ENCODE measurements around the gene PDE4B.
"Not testable (repeated sequence)": the region's sequence is repeated elsewhere in the genome, so short reads cannot be mapped to it uniquely, and the experiment has no call there.

The PDE4B gene

GRCh38 chr1:65953170-65953569 lies 160.5 kb downstream of the PDE4B start:
- no peak for DNase-seq (ENCODE audit: low read depth)

- DNase-seq (ENCODE audit: low read depth) = no peak
Measured at GRCh38 chr1:65955071-65955470, 162.4 kb downstream of the PDE4B start.

GRCh38 chr1:65955503-65955902 lies 162.8 kb downstream of the PDE4B start:
- no peak for DNase-seq (ENCODE audit: low read depth)

- peak; percentile 40 for DNase-seq (ENCODE audit: low read depth)
Measured at GRCh38 chr1:65958561-65959350, 166.1 kb downstream of the PDE4B start.

- DNase-seq (ENCODE audit: low read depth) = no peak
Measured at GRCh38 chr1:65959896-65960567, 167.3 kb downstream of the PDE4B start.

GRCh38 chr1:65963156-65963888 lies 170.6 kb downstream of the PDE4B start:
- no peak for DNase-seq (ENCODE audit: low read depth)

GRCh38 chr1:65964123-65964522 lies 171.4 kb downstream of the PDE4B start:
- DNase-seq (ENCODE audit: low read depth) = no peak

GRCh38 chr1:65965112-65965996 lies 172.7 kb downstream of the PDE4B start:
- no peak for DNase-seq (ENCODE audit: low read depth)

- not testable (repeated sequence) for DNase-seq (ENCODE audit: low read depth)
Measured at GRCh38 chr1:65967492-65967891, 174.8 kb downstream of the PDE4B start.

GRCh38 chr1:65971547-65971946 lies 178.9 kb downstream of the PDE4B start:
- peak; percentile 20 for DNase-seq (ENCODE audit: low read depth)

GRCh38 chr1:65975708-65976107 lies 183.0 kb downstream of the PDE4B start:
- no peak for DNase-seq (ENCODE audit: low read depth)

GRCh38 chr1:65979136-65980044 lies 186.7 kb downstream of the PDE4B start:
- no peak for DNase-seq (ENCODE audit: low read depth)

- no peak for DNase-seq (ENCODE audit: low read depth)
Measured at GRCh38 chr1:65980237-65980636, 187.5 kb downstream of the PDE4B start.

- DNase-seq (ENCODE audit: low read depth) = no peak
Measured at GRCh38 chr1:65983500-65983899, 190.8 kb downstream of the PDE4B start.

- no peak for DNase-seq (ENCODE audit: low read depth)
Measured at GRCh38 chr1:65985393-65986066, 192.8 kb downstream of the PDE4B start.

- DNase-seq (ENCODE audit: low read depth) = no peak
Measured at GRCh38 chr1:65986146-65986545, 193.5 kb downstream of the PDE4B start.

GRCh38 chr1:65990161-65990560 lies 197.5 kb downstream of the PDE4B start:
- no peak for DNase-seq (ENCODE audit: low read depth)

- DNase-seq (ENCODE audit: low read depth) = no peak
Measured at GRCh38 chr1:65991694-65992093, 199.0 kb downstream of the PDE4B start.

- no peak for DNase-seq (ENCODE audit: low read depth)
Measured at GRCh38 chr1:65992165-65992821, 199.6 kb downstream of the PDE4B start.

GRCh38 chr1:65992831-65993271 lies 200.2 kb downstream of the PDE4B start:
- DNase-seq (ENCODE audit: low read depth) = no peak
